HCT116 (cell line): ENCODE measurements around the gene NABP1. TPM values are rescaled to one million over a fixed set of nuclear protein-coding genes. Genes with fewer than 3 reads are reported as not detected.

ENCODE experiments used
- ATAC-seq: fragments of 200-7000 bp; cut with Tn5 transposase; 2 replicates; pipeline ENCODE4 v1.9.1; 2020; ENCODE audit warnings: mild to moderate bottlenecking, moderate library complexity
- BruUV-seq: library from RNA; stranded (reverse); fragments of 400-500 nt; replicated peaks from 2 replicates; lab custom pipeline; 2021; lab: Mats Ljungman, UMichigan
- CTCF ChIA-PET: fragments of 300-600 bp; sonication (Branson Sonifier 250); formaldehyde crosslinking; loops from one replicate; lab custom pipeline; 2021; ENCODE audit warnings: antibody characterized with exemption; lab: Charles Lee
- POLR2A ChIA-PET: fragments of 300-600, 350-600 bp; sonication (Branson Sonifier 250); formaldehyde crosslinking; loops from one replicate; lab custom pipeline; 2021; ENCODE audit warnings: antibody characterized with exemption; lab: Charles Lee
- RAD21 ChIA-PET, 2 experiments: fragments of 300-600 bp; sonication (Branson Sonifier 250); formaldehyde crosslinking; loops; one replicate each; lab custom pipeline; 2023; ENCODE audit warnings: low total read pairs in 2 of 2; ENCODE audit not compliant: uncharacterized antibody in 2 of 2, unreplicated experiment in 2 of 2, low non-redundant PET in 1 of 2; lab: Charles Lee
- DNase-seq: peaks from one replicate; pipeline ENCODE4 v3.0.0-alpha.2; 2010; ENCODE audit warnings: low read depth, low spot score
- H2AFZ ChIP-seq: fragments of 200-600 bp; shearing (Covaris generic), sonication (generic); 2 replicates; pipeline ENCODE4 v1.6.1; 2017; ENCODE audit warnings: low read depth, mixed run types, mixed read lengths, antibody characterized with exemption, low read length; ENCODE audit not compliant: poor library complexity, severe bottlenecking
- H3K27ac ChIP-seq: 2 replicates; pipeline ENCODE4 v1.5.1; 2012; ENCODE audit warnings: low read depth, low read length
- H3K27me3 ChIP-seq: fragments of 200-600 bp; sonication (generic); 2 replicates; pipeline ENCODE4 v1.6.1; 2016; ENCODE audit warnings: mixed run types, low read length, mixed read lengths; ENCODE audit not compliant: insufficient read depth
- H3K36me3 ChIP-seq, 2 experiments: fragments of 200-500 bp in 1 of 2; fragments of 200-600 bp in 1 of 2; sonication (Bioruptor generic) in 1 of 2; sonication (generic) in 1 of 2; 2 replicates each; pipeline versions ENCODE4 v1.5.1 to v1.6.1; 2014 to 2016; ENCODE audit warnings: low read length in 2 of 2, inconsistent platforms in 1 of 2, mixed read lengths in 1 of 2, mixed run types in 1 of 2; ENCODE audit not compliant: insufficient read depth in 2 of 2, control insufficient read depth in 1 of 2
- H3K4me1 ChIP-seq, 2 experiments: fragments of 200-600 bp in 1 of 2; sonication (generic) in 1 of 2; 2 replicates each; pipeline versions ENCODE4 v1.5.1 to v1.6.1; 2012 to 2017; ENCODE audit warnings: low read length in 2 of 2, inconsistent platforms in 1 of 2, mild to moderate bottlenecking in 1 of 2, mixed read lengths in 1 of 2, mixed run types in 1 of 2, moderate library complexity in 1 of 2; ENCODE audit not compliant: insufficient read depth in 2 of 2, control insufficient read depth in 1 of 2
- H3K4me2 ChIP-seq: fragments of 200-600 bp; sonication (generic); 2 replicates; pipeline ENCODE4 v1.6.1; 2017; ENCODE audit warnings: mixed run types, low read length, mixed read lengths
- H3K4me3 ChIP-seq, 2 experiments: fragments of 200-600 bp in 1 of 2; sonication (generic) in 1 of 2; replicated peaks in 1 of 2; 2 replicates each; pipeline ENCODE4 v1.5.1; 2011 to 2016; ENCODE audit warnings: low read length in 2 of 2, control low read depth in 1 of 2, low read depth in 1 of 2, mild to moderate bottlenecking in 1 of 2, mixed read lengths in 1 of 2, mixed run types in 1 of 2
- H3K79me2 ChIP-seq: fragments of 200-600 bp; sonication (generic); 2 replicates; pipeline ENCODE4 v1.6.1; 2017; ENCODE audit warnings: mild to moderate bottlenecking, mixed run types, low read length, moderate library complexity, mixed read lengths; ENCODE audit not compliant: insufficient read depth
- H3K9ac ChIP-seq: fragments of 200-600 bp; sonication (generic); 2 replicates; pipeline ENCODE4 v1.6.1; 2016; ENCODE audit warnings: low read length, mixed read lengths
- H3K9me2 ChIP-seq: fragments of 200-600 bp; sonication (generic), shearing (Covaris generic); 2 replicates; pipeline ENCODE4 v1.6.1; 2017; ENCODE audit warnings: mixed run types, mild to moderate bottlenecking, moderate library complexity; ENCODE audit not compliant: insufficient read depth
- H3K9me3 ChIP-seq, 2 experiments: fragments of 200-500 bp in 1 of 2; fragments of 200-600 bp in 1 of 2; sonication (Bioruptor generic) in 1 of 2; sonication (generic) in 1 of 2; 2 replicates each; pipeline ENCODE4 v1.6.1; 2014 to 2017; ENCODE audit warnings: low read length in 2 of 2, mixed read lengths in 2 of 2, inconsistent platforms in 1 of 2, low read depth in 1 of 2, mild to moderate bottlenecking in 1 of 2, mixed run types in 1 of 2, moderate library complexity in 1 of 2; ENCODE audit not compliant: control insufficient read depth in 1 of 2, insufficient read depth in 1 of 2
- H4K20me1 ChIP-seq: fragments of 200-600 bp; sonication (generic), shearing (Covaris generic); 2 replicates; pipeline ENCODE4 v1.6.1; 2017; ENCODE audit warnings: mixed run types, mild to moderate bottlenecking, moderate library complexity; ENCODE audit not compliant: insufficient read depth
- EGR1 ChIP-seq: IDR thresholded peaks from 2 replicates; pipeline ENCODE4 v1.6.1; 2012; ENCODE audit warnings: low read depth
- EZH2 ChIP-seq: fragments of 200-600 bp; sonication (generic); IDR thresholded peaks from 2 replicates; pipeline ENCODE4 v1.6.1; 2017; ENCODE audit warnings: antibody characterized with exemption, mixed run types
- EZH2phosphoT487 ChIP-seq: fragments of 200-600 bp; IDR thresholded peaks from 2 replicates; pipeline ENCODE4 v1.6.1; 2018; ENCODE audit warnings: antibody characterized with exemption, borderline replicate concordance
- JUND ChIP-seq: IDR thresholded peaks from 2 replicates; pipeline ENCODE4 v1.6.1; 2012
- POLR2A ChIP-seq: IDR thresholded peaks from 2 replicates; pipeline ENCODE4 v1.7.0; 2011; ENCODE audit warnings: borderline replicate concordance; ENCODE audit not compliant: insufficient read depth, insufficient read length; ENCODE audit errors: extremely low read depth
- SP1 ChIP-seq: IDR thresholded peaks from 2 replicates; pipeline ENCODE4 v1.6.1; 2012; ENCODE audit warnings: low read depth
- ZBTB33 ChIP-seq: IDR thresholded peaks from 2 replicates; pipeline ENCODE4 v1.6.1; 2011; ENCODE audit warnings: mild to moderate bottlenecking, low read length, moderate library complexity; ENCODE audit not compliant: insufficient replicate concordance; ENCODE audit errors: extremely low read depth
- ZFX ChIP-seq: fragments of 450-650 bp; IDR thresholded peaks from 2 replicates; pipeline ENCODE4 v1.6.1; 2017
- intact Hi-C: fragments of 100-400 bp; cut with micrococcal nuclease; formaldehyde crosslinking; loops from 2 replicates; pipeline ENCODE4 v1.10.0; 2022
- total RNA-seq: library from RNA; stranded (reverse); gene quantifications from one replicate; pipeline ENCODE4 v1.2.1, GENCODE V29; 2021; ENCODE audit not compliant: unreplicated experiment

NABP1 gene
- total RNA-seq, 1 experiment from 2014 or later = 39.3 TPM

GRCh38 chr2:191705084-191705483 lies 27.1 kb downstream of the NABP1 start (continued):
- TF ChIP-seq EZH2 = no peak
- no peak for TF ChIP-seq SP1
- TF ChIP-seq POLR2A = no peak
- TF ChIP-seq EGR1 = no peak
- no peak for TF ChIP-seq JUND

- H4K20me1 ChIP-seq = no peaks in the 10 kb centered on the region
- no peak for ATAC-seq
- RAD21 ChIA-PET = no interaction called here
- CTCF ChIA-PET = no interaction called here
- no peaks in the 10 kb centered on the region for H3K9me2 ChIP-seq
- BruUV-seq = no TSS peak
- intact Hi-C loops = no loop called here
- TF ChIP-seq EZH2phosphoT487 (no peak), POLR2A (no peak), EGR1 (no peak), JUND (no peak), ZBTB33 (no peak), SP1 (no peak), EZH2 (no peak), ZFX (no peak)
- no peaks in the 10 kb centered on the region for H3K4me1 ChIP-seq
- no peaks in the 10 kb centered on the region for H3K36me3 ChIP-seq
- H3K27ac ChIP-seq = no peak overlapping the region
- no peak overlapping the region for H3K9ac ChIP-seq
- no peak for DNase-seq
- no peaks in the 10 kb centered on the region for H3K9me3 ChIP-seq
- no peaks in the 10 kb centered on the region for H3K79me2 ChIP-seq
- H3K4me3 ChIP-seq = no peak overlapping the region
- H3K4me2 ChIP-seq = no peak overlapping the region
- POLR2A ChIA-PET = interaction anchor here (0.7 to 1.3 kb wide), 2 partner anchors 9 to 14 kb away, joined by 3 read pairs; no protein-coding TSS in a partner anchor
- H2AFZ ChIP-seq = no peak overlapping the region
- no peaks in the 10 kb centered on the region for H3K27me3 ChIP-seq
Measured at GRCh38 chr2:191705701-191706100, 27.8 kb downstream of the NABP1 start.
